GM12865 (cell line): ENCODE results near the gene TENM4.

Experiments
- DNase-seq: peaks from one replicate; pipeline ENCODE4 v3.0.0; 2010; ENCODE audit warnings: low read depth
- H3K4me3 ChIP-seq: 2 replicates; pipeline ENCODE4 v1.5.1; 2011; ENCODE audit warnings: mild to moderate bottlenecking, low read depth, low read length, control low read depth
- TF ChIP-seq, protein P1 (sequence below): IDR thresholded peaks from 2 replicates; pipeline ENCODE4 v1.5.1; 2011; ENCODE audit warnings: low read length, control low read depth, low read depth, inconsistent platforms; ENCODE audit not compliant: insufficient read depth; ENCODE audit errors: missing control alignments

The TENM4 gene

DNA sequence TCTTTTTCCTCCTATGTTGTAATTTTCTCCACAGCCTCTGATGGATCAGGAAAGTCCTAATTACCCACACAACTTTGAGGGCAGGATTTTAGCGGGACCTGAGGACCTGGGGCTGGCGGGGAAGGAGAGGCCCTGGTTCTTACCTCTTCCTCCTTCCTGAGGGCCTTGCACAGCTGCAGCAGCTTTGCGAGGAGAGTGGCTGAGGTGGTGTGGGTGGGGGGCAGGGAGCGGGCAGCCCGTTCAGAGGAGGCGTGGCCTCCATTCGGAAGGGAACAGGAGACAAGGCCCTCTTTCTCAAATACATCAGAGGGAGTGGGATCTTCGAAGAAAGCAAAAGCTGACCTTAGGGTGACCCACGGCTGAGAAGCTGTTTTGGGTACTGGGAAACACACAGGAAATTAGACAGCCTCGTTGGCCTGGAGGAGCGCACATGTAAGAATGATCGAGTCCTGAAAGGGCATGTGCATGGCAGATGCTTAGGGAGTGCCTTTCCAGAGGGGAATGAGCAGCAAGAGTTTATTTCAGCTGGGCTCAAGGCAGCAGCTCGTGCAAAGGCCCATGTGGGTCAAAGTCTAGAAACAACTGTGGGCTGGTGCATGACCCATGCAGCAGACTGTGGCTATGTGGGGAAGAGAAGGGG, 789.6 kb downstream of the TENM4 start:
- TF ChIP-seq, protein P1, sequence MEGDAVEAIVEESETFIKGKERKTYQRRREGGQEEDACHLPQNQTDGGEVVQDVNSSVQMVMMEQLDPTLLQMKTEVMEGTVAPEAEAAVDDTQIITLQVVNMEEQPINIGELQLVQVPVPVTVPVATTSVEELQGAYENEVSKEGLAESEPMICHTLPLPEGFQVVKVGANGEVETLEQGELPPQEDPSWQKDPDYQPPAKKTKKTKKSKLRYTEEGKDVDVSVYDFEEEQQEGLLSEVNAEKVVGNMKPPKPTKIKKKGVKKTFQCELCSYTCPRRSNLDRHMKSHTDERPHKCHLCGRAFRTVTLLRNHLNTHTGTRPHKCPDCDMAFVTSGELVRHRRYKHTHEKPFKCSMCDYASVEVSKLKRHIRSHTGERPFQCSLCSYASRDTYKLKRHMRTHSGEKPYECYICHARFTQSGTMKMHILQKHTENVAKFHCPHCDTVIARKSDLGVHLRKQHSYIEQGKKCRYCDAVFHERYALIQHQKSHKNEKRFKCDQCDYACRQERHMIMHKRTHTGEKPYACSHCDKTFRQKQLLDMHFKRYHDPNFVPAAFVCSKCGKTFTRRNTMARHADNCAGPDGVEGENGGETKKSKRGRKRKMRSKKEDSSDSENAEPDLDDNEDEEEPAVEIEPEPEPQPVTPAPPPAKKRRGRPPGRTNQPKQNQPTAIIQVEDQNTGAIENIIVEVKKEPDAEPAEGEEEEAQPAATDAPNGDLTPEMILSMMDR: no peak
- no peak overlapping the region for H3K4me3 ChIP-seq
- no peak for DNase-seq

DNA sequence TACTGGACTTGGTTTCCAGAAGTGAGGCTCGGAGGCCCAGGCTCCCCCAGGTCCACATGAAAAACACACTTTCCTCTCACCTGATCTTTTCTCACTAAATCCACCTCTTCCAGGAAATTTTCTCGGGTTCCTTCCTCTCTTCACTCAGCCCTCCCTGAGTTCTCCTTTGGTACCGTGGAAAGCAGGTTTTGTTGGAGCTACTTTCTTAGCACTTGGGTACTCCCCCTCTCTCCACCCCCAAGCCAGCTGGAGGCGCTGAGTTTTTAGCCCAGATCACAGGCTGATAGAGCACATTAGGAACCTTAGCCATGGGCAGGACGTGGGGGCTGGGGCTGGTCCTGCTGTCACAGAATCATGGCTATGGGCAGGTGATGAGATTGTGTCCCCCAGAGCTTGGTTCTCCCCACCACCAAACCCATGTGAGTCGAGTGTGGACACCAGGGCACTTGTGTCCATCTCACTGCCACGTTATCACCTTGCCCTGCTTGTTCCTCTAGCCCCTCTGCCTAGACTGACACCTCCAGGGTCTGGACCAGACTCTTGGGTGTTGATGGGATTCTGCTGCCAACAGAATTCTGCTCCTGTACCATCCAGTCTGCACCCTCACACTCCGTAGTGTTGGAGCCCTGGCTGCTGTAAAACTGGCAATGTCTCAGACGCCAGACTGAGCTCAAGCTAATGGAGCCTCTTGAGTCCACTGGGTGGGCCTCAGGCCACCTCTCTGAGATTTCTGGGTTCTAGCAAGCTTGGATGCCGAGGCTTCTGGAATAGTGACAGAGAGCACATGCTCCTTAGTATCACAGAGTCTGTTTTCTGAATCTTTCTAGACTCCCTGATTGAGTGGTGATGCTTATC, 791.2 kb downstream of the TENM4 start:
- H3K4me3 ChIP-seq: no peak overlapping the region
- TF ChIP-seq, protein P1: no peak
- DNase-seq: no peak

DNA sequence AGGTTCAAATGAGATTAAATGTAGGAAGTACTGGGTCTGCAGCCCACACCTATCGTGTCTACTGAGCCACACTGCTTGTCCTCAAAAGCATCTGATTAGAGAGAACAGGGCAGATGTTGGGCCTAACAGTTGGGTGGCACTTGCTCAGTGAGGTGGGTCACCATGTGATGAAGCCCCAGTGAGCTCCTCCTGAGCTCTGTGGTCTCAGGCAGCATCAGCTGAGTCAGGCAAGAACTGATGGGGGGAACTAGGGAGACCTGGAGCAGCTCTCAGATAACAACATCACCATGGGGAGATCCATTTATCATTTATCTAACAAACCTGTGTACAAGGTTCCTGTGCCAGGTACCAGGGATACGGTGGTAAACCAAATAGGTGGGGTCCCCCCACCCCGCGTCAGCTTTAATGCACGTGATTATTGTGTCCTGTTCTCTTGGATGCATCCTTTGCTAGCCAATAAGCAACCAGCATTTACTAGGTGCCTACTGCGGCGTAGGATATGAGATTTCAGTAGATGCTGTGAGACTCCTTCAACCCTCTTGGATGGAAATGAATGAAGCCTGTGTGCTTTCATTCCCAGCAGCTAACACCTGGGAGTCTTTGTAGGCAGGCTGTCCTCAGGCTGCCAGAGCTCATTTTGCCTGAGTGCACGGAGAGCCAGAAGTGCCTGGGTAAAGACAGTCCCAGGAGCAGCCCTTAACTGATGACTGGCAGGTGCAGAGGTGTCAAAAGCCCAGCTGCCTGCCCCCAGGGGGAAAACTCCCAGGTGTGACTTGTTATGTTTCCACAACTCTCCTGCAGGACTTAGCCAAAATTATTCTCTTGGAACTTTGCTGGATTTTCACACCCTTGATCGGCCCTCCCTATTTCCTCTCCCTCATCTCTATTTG, 792.6 kb downstream of the TENM4 start:
- TF ChIP-seq, protein P1: no peak
- H3K4me3 ChIP-seq: no peak overlapping the region
- DNase-seq: no peak

DNA sequence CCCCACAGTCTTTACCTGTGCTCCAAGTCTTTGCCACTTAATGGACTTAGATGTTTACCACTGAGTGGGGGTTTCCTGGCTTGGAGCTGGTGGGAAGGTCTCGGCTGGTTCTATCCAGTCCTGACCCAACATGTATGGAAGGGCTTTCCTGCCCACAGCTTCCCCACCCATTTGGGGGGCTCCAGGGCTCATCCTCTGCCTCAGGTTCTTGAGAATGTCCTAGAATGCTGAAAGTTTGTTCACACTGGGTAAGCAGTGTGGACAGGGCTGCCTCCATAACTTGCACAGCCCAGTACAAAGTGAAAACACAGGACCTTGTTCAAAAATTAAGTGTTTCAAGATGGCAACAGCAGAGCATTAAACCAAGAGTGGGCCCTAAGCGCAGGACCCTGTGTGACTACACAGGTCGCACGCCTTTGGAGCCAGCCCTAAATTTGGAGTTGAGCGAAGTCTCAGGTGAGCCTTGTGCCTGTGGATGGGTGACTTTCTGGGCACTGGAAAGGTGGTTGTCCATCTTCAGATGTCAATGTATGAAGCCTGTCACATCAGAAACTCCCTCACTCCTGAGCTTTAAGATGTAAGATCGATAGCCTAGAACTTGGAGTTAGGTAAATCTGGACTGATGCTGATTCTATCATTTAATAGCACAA, 793.4 kb downstream of the TENM4 start:
- DNase-seq: no peak
- TF ChIP-seq, protein P1: no peak

DNA sequence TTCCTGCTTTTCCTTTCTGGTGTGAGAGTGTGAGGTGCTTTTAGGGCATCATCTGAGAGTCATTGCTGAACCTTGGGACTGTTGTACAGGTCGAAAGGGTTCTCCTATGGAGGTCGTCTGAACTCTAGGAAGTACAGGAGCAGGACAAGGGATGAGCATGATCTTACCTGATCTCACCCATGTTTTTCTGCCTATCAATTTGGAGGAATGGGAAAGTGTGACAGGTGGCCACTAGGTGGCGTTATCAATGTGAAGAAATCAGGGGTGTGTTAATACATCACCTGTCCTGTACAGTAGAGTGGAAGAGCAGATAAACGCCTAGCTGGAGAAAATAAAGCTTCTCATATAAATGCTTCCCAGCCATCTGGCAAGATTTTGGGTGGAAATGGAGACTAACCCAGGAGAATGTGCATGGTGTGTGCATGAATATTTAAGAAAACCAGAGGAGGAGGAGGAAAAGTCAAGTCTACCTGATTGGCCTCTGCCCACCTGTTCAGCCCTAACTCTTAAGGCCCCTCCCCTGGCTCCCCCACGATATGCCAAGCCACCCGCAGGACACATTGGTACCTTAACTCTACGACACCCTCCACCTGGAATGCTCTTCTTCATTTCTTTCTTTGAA, 794.2 kb downstream of the TENM4 start:
- DNase-seq: peak; percentile 61
- H3K4me3 ChIP-seq: no peak overlapping the region
- TF ChIP-seq, protein P1: peak; percentile 81

More for the DNA sequence above, 793.4 kb downstream of the TENM4 start:
- no peak overlapping the region for H3K4me3 ChIP-seq
